ENCODE results near the gene RIMS1. TPM values are rescaled to one million over a fixed set of nuclear protein-coding genes. Genes with fewer than 3 reads are reported as not detected.
"Not testable (repeated sequence)": the region's sequence is repeated elsewhere in the genome, so short reads cannot be mapped to it uniquely, and the experiment has no call there.

RIMS1 gene
- total RNA-seq, 1 experiment from 2014 or later, result not detected

DNA sequence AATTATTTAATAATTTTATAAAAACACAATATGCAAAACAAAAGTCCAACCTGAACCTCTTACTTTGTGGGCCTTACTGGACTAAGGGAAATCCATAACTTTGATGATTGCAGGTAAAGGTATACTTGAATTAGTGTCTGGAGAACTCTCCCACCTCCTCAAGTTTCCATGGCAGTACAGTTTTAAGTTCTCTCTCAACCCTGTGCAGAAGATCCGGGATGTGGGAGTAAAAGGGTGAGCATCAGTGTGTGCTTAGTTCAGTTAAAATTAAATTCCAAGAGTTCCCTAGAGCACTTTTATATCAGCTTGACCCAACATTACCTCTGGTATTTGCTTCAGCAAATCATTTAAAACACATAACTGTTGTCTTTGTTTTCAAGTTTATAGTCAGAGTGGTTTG, 47.5 kb downstream of the RIMS1 start:
- in situ Hi-C loops (cut with HindIII; ENCODE audit: low pct_unique_long_range_greater_than_20kb, low sequenced_read_pairs), result no loop called here
- no peak for DNase-seq (ENCODE audit: low read depth)

GRCh38 chr6:71965404-71965803, 79.1 kb downstream of the RIMS1 start:
- DNase-seq (ENCODE audit: low read depth), result no peak
- in situ Hi-C loops (cut with HindIII; ENCODE audit: low pct_unique_long_range_greater_than_20kb, low sequenced_read_pairs), result no loop called here

GRCh38 chr6:71967436-71967835, 81.1 kb downstream of the RIMS1 start:
- no peak for DNase-seq (ENCODE audit: low read depth)
- in situ Hi-C loops (cut with HindIII; ENCODE audit: low pct_unique_long_range_greater_than_20kb, low sequenced_read_pairs), result no loop called here

DNA sequence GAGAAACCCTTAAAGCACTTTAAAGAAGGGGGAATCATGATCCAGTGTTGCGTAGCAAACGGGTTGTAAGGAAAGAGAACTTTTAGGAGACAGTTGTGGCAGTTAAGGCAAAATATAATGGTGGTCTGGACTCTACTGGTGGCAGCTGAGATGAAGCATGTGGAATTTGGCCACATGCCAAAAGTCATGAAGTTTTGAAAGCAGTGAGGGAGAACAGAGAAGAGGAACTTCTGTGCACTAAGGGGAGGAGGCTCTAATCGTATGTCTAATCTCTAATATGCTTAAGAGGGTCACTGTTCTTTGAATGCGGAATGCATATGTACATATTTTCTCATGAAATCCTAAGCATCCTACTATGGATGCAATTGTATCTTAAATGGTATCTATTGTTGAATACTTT, 91.5 kb downstream of the RIMS1 start:
- no peak for DNase-seq (ENCODE audit: low read depth)
- in situ Hi-C loops (cut with HindIII; ENCODE audit: low pct_unique_long_range_greater_than_20kb, low sequenced_read_pairs), result no loop called here

DNA sequence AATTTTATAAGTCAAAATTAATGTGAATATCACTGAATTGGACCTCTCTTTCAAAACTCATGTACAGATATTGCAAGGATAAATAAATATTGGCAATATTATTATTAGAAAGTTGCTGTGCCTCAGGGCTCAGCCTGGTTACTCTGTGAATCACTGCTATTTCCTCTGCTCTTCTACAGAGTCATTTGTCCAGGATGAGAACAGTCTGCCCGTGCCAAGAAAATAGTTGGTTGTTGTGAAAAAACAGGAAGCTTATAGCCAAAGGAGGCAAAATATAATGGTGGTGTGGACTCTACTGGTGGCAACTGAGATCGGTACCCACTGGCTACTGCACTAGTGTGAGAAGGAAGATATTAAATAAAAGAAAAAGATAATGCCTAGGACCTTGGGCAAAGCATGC, 93.6 kb downstream of the RIMS1 start:
- in situ Hi-C loops (cut with HindIII; ENCODE audit: low pct_unique_long_range_greater_than_20kb, low sequenced_read_pairs), result no loop called here

GRCh38 chr6:71982389-71982788, 96.0 kb downstream of the RIMS1 start:
- in situ Hi-C loops (cut with HindIII; ENCODE audit: low pct_unique_long_range_greater_than_20kb, low sequenced_read_pairs), result no loop called here
- DNase-seq (ENCODE audit: low read depth), result no peak

More for the DNA sequence above, 93.6 kb downstream of the RIMS1 start:
- no peak for DNase-seq (ENCODE audit: low read depth)

DNA sequence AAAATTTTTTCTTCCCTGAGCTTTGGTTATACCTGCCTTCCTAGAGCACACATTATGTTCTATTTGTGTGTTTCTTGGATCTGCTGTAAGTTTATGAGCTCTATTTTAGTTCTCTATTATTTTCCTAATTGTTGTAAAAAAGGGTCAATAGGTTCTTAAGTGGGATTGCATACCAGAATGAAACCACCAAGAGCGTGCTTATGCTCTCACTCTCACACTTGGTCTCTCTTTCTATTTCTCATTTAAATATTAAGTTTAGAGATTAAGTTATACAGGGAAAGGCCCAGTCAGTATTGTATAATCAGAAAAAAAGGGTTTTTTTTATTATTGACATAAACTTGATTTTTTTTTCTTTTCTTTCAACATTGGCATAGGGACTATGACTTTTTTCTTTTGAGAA, 96.8 kb downstream of the RIMS1 start:
- DNase-seq (ENCODE audit: low read depth), result no peak
- in situ Hi-C loops (cut with HindIII; ENCODE audit: low pct_unique_long_range_greater_than_20kb, low sequenced_read_pairs), result no loop called here

DNA sequence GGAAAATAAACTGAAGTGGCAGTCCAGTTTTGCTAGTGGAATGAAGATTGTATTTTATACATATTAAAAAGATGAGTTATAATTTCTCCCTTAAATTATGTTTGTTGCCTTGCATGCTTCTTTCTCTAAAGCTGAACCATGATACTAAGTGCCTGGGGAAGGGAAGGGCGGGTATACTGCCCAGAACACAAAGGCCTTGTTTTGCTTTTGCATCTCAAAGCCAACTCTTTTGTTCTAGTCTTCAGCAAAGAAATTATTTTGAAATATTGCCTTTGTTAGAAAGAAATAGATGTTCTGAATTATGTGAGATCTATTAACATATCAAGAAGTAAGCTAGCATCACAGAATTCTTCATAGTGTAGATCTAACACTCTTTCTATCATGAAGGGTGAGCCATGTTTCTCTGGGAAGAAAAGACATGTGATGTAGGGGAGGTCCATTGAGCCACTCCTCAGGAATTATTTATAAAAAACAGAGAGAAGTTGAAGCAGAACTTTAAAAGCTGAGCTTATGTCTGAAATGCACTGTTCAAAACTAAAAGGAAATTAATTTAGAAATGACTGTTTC, 108.4 kb downstream of the RIMS1 start:
- DNase-seq (ENCODE audit: low read depth), result no peak

DNA sequence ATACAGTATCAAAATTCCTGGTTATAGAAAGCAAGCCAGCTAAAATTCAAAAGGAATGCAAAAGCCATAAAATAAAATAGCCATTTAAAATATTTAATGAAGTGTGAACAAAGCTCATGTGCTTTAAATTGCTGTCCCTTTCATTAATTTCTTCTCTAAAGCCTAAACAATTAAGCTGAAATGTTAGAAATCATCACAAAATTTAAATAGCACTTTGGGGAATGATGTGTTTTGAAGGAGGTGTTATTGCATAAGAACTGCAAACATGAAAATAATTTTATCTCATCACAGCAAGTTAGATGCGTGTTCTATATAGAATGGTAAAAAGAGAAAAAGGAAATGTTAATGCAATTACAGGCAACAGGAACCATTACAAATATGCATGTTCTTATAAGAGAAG, 111.0 kb downstream of the RIMS1 start:
- no peak for DNase-seq (ENCODE audit: low read depth)
- in situ Hi-C loops (cut with HindIII; ENCODE audit: low pct_unique_long_range_greater_than_20kb, low sequenced_read_pairs), result no loop called here

More for the DNA sequence above, 108.4 kb downstream of the RIMS1 start:
- in situ Hi-C loops (cut with HindIII; ENCODE audit: low pct_unique_long_range_greater_than_20kb, low sequenced_read_pairs), result no loop called here

- in situ Hi-C loops (cut with HindIII; ENCODE audit: low pct_unique_long_range_greater_than_20kb, low sequenced_read_pairs), result no loop called here
- no peak for DNase-seq (ENCODE audit: low read depth)
Measured at GRCh38 chr6:72002415-72002814, 116.1 kb downstream of the RIMS1 start.

GRCh38 chr6:72006591-72006990, 120.2 kb downstream of the RIMS1 start:
- in situ Hi-C loops (cut with HindIII; ENCODE audit: low pct_unique_long_range_greater_than_20kb, low sequenced_read_pairs); DNase-seq (ENCODE audit: low read depth): not testable (repeated sequence)

DNA sequence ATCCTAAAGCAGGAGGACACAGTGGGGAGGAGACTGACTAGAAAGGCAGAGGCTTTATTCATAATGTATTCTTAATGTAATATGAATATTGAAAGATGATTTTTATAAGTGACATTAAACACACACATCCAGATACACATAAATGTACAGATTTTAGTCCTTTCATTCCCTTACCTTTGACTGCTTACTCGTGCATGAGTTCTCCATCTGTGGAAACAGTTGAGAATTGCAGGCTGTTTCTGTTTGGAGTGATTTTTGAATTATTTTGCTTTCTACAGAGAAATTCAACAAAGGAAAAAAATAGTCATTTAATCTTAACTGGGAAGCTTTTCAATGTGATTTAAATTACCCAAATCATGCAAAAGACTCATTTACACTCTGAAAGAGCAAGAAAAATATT, 136.5 kb downstream of the RIMS1 start:
- in situ Hi-C loops (cut with HindIII; ENCODE audit: low pct_unique_long_range_greater_than_20kb, low sequenced_read_pairs), result no loop called here
- DNase-seq (ENCODE audit: low read depth), result no peak

DNA sequence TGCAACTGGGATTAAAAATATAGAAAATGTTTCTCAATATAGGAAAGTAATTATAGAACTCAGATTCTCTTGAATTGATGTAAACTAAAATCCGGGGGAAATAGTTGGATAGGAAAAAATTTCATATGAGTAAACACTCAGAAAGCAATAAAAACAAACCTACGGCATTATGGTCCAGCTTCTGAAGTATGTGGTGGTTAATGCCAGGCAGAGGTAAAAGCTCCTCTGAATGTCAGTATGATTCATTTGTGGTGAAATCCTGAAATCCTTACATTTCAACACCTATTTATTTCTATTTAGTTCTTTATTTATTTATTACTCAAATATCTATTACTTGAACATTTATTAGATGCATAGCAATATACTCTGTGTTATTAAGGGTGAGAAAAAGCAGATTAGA, 145.1 kb downstream of the RIMS1 start:
- no peak for DNase-seq (ENCODE audit: low read depth)
- in situ Hi-C loops (cut with HindIII; ENCODE audit: low pct_unique_long_range_greater_than_20kb, low sequenced_read_pairs), result no loop called here

- in situ Hi-C loops (cut with HindIII; ENCODE audit: low pct_unique_long_range_greater_than_20kb, low sequenced_read_pairs), result no loop called here
- DNase-seq (ENCODE audit: low read depth), result peak; percentile 40
Measured at GRCh38 chr6:72032086-72032485, 145.7 kb downstream of the RIMS1 start.

DNA sequence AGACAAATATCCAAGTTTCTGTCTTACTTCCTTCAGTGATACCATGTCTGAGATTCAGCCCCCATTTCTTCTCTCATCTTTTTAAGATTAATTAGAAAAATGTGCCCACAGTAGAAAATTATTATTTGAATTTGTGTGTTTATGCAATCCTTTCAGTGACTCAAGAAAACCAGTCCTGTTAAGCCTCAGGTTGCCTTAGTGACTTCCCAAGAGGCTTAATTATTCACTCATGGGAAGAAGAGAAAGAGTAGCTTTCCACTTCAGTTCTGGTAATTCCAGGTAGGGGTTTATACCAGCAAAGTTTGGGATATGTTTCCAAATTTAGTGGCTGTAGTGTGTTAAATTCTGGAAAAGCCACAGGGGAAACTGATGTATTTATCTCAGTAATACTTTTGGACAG, 149.1 kb downstream of the RIMS1 start:
- no peak for DNase-seq (ENCODE audit: low read depth)
- in situ Hi-C loops (cut with HindIII; ENCODE audit: low pct_unique_long_range_greater_than_20kb, low sequenced_read_pairs), result no loop called here

DNA sequence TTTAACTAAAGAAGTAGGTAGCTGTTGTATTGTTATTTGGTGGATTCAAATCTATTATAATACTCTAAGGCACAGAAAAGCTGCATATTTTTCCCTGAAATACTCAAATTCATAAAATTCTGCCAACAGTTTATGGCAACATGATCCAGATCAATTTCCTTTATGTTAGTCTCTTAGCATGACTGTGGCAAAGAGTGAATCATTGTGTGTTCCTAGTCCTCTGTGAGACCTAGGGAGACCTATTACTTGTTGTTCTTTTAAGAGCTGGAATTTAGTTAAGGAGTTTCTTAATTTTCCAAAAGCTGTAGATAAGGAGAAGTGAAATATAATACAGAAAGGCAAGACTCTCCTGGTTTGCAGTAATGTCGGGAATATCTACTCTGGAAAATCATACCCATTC, 149.6 kb downstream of the RIMS1 start:
- in situ Hi-C loops (cut with HindIII; ENCODE audit: low pct_unique_long_range_greater_than_20kb, low sequenced_read_pairs), result no loop called here

DNA sequence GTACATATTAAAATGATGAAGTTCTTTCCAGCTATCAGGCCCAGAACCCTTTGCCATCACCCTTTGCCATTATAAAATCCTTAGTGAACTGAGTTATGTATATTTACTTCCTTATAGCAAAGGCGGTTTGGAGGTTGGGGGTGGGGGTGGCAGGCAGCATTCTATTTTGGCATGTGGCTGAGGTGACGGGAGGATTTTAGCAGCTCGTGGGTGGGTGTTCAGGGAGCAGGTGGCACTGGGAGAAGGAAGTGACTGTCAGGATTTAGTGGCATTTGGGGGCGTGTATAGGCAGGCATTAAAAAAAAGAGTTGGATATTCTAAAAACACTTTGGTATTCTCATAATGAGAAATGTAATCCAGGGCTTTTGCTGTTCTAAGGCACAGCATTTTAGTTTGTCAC, 150.7 kb downstream of the RIMS1 start:
- in situ Hi-C loops (cut with HindIII; ENCODE audit: low pct_unique_long_range_greater_than_20kb, low sequenced_read_pairs), result no loop called here

More for the DNA sequence above, 149.6 kb downstream of the RIMS1 start:
- DNase-seq (ENCODE audit: low read depth), result no peak

GRCh38 chr6:72040111-72040510, 153.8 kb downstream of the RIMS1 start:
- in situ Hi-C loops (cut with HindIII; ENCODE audit: low pct_unique_long_range_greater_than_20kb, low sequenced_read_pairs), result no loop called here
- no peak for DNase-seq (ENCODE audit: low read depth)

More for the DNA sequence above, 150.7 kb downstream of the RIMS1 start:
- no peak for DNase-seq (ENCODE audit: low read depth)

DNA sequence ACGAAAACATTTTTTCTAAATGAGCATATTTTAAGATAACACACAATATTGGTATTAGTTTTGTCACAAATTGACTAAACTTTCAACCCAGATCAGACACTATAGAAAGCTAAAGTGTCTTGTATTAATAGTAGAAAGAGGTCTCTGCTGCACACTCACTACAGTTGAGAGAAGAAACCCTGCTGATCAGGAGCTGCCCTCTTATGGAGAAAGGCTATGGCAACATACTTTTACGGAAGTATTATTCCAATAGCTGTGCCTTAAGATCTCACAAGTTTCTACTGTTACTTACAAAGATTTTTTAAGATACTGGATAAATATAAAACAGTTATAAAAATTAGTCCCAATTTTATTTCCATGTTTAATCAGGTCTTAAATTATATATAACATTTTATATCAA, 155.7 kb downstream of the RIMS1 start:
- no peak for DNase-seq (ENCODE audit: low read depth)
- in situ Hi-C loops (cut with HindIII; ENCODE audit: low pct_unique_long_range_greater_than_20kb, low sequenced_read_pairs), result no loop called here

DNA sequence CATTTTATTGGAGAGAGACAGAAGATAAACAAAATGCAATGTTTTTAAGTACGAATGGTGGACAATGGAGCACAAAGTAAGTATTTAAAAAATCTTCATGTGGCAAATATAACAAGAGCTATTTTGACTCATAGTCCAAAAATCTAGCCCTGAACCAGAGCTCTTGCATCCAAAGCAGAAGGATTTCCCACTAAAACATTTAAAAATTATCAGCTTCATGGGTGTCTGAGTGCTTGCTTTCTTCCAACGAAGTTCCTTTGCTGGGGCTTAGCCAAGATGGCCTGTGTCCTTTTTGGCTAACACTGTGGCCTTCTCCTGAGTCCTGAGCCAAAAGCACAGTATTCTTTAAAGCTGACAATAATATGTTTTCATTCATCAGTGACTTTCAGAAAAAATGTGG, 161.7 kb downstream of the RIMS1 start:
- in situ Hi-C loops (cut with HindIII; ENCODE audit: low pct_unique_long_range_greater_than_20kb, low sequenced_read_pairs), result no loop called here

GRCh38 chr6:72049376-72049775, 163.0 kb downstream of the RIMS1 start:
- in situ Hi-C loops (cut with HindIII; ENCODE audit: low pct_unique_long_range_greater_than_20kb, low sequenced_read_pairs), result no loop called here
- DNase-seq (ENCODE audit: low read depth), result no peak

More for the DNA sequence above, 161.7 kb downstream of the RIMS1 start:
- DNase-seq (ENCODE audit: low read depth), result no peak

Data from Caki2 (cell line).